ENCODE data around the gene USP3.

DNA sequence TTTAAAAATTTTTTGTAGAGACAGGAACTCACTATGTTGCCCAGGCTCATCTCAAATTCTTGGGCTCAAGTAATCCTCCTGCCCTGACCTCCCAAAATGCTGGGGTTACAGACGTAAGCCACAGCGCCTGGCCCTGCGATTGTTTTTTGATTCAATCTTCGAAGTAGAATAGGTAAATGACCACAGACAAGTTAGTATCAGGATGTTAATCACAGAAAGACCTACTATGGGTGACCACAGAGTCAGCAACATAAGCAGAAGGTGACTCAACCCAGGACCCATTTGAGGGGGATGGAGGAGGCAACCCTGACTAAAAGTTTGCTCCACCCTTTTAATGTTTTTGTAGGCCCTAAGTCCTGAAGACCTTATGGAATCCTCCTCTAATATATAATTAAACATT, 10.0 kb upstream of the USP3 start:
- TF ChIP-seq, protein P1, sequence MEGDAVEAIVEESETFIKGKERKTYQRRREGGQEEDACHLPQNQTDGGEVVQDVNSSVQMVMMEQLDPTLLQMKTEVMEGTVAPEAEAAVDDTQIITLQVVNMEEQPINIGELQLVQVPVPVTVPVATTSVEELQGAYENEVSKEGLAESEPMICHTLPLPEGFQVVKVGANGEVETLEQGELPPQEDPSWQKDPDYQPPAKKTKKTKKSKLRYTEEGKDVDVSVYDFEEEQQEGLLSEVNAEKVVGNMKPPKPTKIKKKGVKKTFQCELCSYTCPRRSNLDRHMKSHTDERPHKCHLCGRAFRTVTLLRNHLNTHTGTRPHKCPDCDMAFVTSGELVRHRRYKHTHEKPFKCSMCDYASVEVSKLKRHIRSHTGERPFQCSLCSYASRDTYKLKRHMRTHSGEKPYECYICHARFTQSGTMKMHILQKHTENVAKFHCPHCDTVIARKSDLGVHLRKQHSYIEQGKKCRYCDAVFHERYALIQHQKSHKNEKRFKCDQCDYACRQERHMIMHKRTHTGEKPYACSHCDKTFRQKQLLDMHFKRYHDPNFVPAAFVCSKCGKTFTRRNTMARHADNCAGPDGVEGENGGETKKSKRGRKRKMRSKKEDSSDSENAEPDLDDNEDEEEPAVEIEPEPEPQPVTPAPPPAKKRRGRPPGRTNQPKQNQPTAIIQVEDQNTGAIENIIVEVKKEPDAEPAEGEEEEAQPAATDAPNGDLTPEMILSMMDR (IDR thresholded peaks at IDR 0.05; ENCODE audit: low read depth, low read length, poor library complexity, severe bottlenecking): no peak
- TF ChIP-seq EZH2phosphoT487 (IDR thresholded peaks at IDR 0.05; ENCODE audit: borderline replicate concordance, low read length): no peak

Measured in DOHH2 (cell line).